Liver (tissue), 9 donors: ENCODE data around the gene DUS1L. TPM values are rescaled to one million over a fixed set of nuclear protein-coding genes. Genes with fewer than 3 reads are reported as not detected.

Experiments
- DNase-seq: peaks from one replicate; pipeline ENCODE4 v3.0.0-alpha.2; 2017; ENCODE audit warnings: low spot score
- H3K27ac ChIP-seq, 2 donors: one replicate each; pipeline ENCODE4 v1.7.0; 2013; ENCODE audit warnings: inconsistent platforms in 2 of 2, low read length in 2 of 2, control low read depth in 1 of 2, low read depth in 1 of 2, mild to moderate bottlenecking in 1 of 2
- H3K27me3 ChIP-seq, 4 donors: one replicate each; pipeline versions ENCODE4 v1.6.1 to v1.7.0; 2013; ENCODE audit warnings: low read length in 3 of 4, inconsistent platforms in 1 of 4, mild to moderate bottlenecking in 1 of 4, moderate library complexity in 1 of 4; ENCODE audit not compliant: control insufficient read depth in 4 of 4, insufficient read depth in 4 of 4
- H3K36me3 ChIP-seq, 4 donors: one replicate each; pipeline versions ENCODE4 v1.6.1 to v1.7.0; 2013; ENCODE audit warnings: low read length in 3 of 4, mild to moderate bottlenecking in 3 of 4, low read depth in 1 of 4, moderate library complexity in 1 of 4; ENCODE audit not compliant: control insufficient read depth in 4 of 4, insufficient read depth in 3 of 4
- H3K4me1 ChIP-seq, 4 donors: one replicate each; pipeline versions ENCODE4 v1.6.1 to v1.7.0; 2013; ENCODE audit warnings: low read length in 3 of 4, mild to moderate bottlenecking in 3 of 4, moderate library complexity in 1 of 4; ENCODE audit not compliant: control insufficient read depth in 4 of 4, insufficient read depth in 4 of 4
- H3K4me3 ChIP-seq, 3 donors: one replicate each; pipeline versions ENCODE4 v1.6.1 to v1.7.0; 2013; ENCODE audit warnings: low read length in 3 of 3, control low read depth in 1 of 3, low read depth in 1 of 3, mild to moderate bottlenecking in 1 of 3
- H3K9ac ChIP-seq, 2 donors: one replicate each; pipeline ENCODE4 v1.7.0; 2013; ENCODE audit warnings: low read length in 2 of 2, mild to moderate bottlenecking in 2 of 2, moderate library complexity in 2 of 2, control low read depth in 1 of 2, low read depth in 1 of 2
- H3K9me3 ChIP-seq, 4 donors: one replicate each; pipeline versions ENCODE4 v1.6.1 to v1.7.0; 2013; ENCODE audit warnings: low read length in 3 of 4; ENCODE audit not compliant: control insufficient read depth in 4 of 4
- ATF3 ChIP-seq: IDR thresholded peaks from 2 replicates; pipeline ENCODE4 v1.6.1; 2016; ENCODE audit warnings: antibody characterized with exemption
- CTCF ChIP-seq: fragments of 150-350 bp; IDR thresholded peaks from 2 replicates; pipeline ENCODE4 v1.5.1; 2017; ENCODE audit warnings: improper control_type of control experiment, low read depth, low read length; ENCODE audit not compliant: missing input control
- EGR1 ChIP-seq, 2 donors: IDR thresholded peaks; 2 replicates each; pipeline ENCODE4 v1.6.1; 2016 to 2018; ENCODE audit warnings: antibody characterized with exemption in 2 of 2, low read depth in 2 of 2
- FOXA1 ChIP-seq: IDR thresholded peaks from 2 replicates; pipeline ENCODE4 v1.6.1; 2016; ENCODE audit warnings: antibody characterized with exemption
- FOXA2 ChIP-seq: IDR thresholded peaks from 2 replicates; pipeline ENCODE4 v1.6.1; 2016; ENCODE audit warnings: antibody characterized with exemption
- GABPA ChIP-seq, 2 donors: IDR thresholded peaks in 1 of 2; conservative IDR thresholded peaks in 1 of 2; 2 replicates each; pipeline ENCODE4 v1.6.1; 2016; ENCODE audit warnings: antibody characterized with exemption in 2 of 2, mild to moderate bottlenecking in 1 of 2, moderate library complexity in 1 of 2
- HNF4A ChIP-seq, 2 donors: conservative IDR thresholded peaks; 2 replicates each; pipeline ENCODE4 v1.6.1; 2016; ENCODE audit warnings: antibody characterized with exemption in 2 of 2, mild to moderate bottlenecking in 2 of 2
- HNF4G ChIP-seq: IDR thresholded peaks from 2 replicates; pipeline ENCODE4 v1.6.1; 2016; ENCODE audit warnings: antibody characterized with exemption
- JUND ChIP-seq, 2 donors: IDR thresholded peaks; 2 replicates each; pipeline ENCODE4 v1.6.1; 2016; ENCODE audit warnings: antibody characterized with exemption in 2 of 2
- MAX ChIP-seq: IDR thresholded peaks from 2 replicates; pipeline ENCODE4 v1.6.1; 2016; ENCODE audit warnings: antibody characterized with exemption
- NR2F2 ChIP-seq: IDR thresholded peaks from 2 replicates; pipeline ENCODE4 v1.6.1; 2016; ENCODE audit warnings: antibody characterized with exemption
- RAD21 ChIP-seq, 2 donors: IDR thresholded peaks; 2 replicates each; pipeline ENCODE4 v1.6.1; 2016; ENCODE audit warnings: antibody characterized with exemption in 2 of 2, mild to moderate bottlenecking in 2 of 2
- REST ChIP-seq: IDR thresholded peaks from 2 replicates; pipeline ENCODE4 v1.6.1; 2016; ENCODE audit warnings: antibody characterized with exemption, mild to moderate bottlenecking
- RXRA ChIP-seq, 2 donors: IDR thresholded peaks; 2 replicates each; pipeline ENCODE4 v1.6.1; 2017 to 2018; ENCODE audit warnings: antibody characterized with exemption in 2 of 2, mild to moderate bottlenecking in 1 of 2
- SP1 ChIP-seq: IDR thresholded peaks from 2 replicates; pipeline ENCODE4 v1.6.1; 2018; ENCODE audit warnings: antibody characterized with exemption, mild to moderate bottlenecking
- TAF1 ChIP-seq: conservative IDR thresholded peaks from 2 replicates; pipeline ENCODE4 v1.6.1; 2016; ENCODE audit warnings: antibody characterized with exemption, mild to moderate bottlenecking
- YY1 ChIP-seq: IDR thresholded peaks from 2 replicates; pipeline ENCODE4 v1.6.1; 2016; ENCODE audit warnings: antibody characterized with exemption, mild to moderate bottlenecking
- WGBS: extraction: QIAGEN DNeasy Blood & Tissue Kit; methylation state at CpG from one replicate; pipeline ENCODE4 v1.1.7; 2013; 5-methylcytosine and 5-hydroxymethylcytosine counted together
- polyA plus RNA-seq, 2 donors: library from polyadenylated mRNA; stranded (reverse) in 1 of 2; unstranded in 1 of 2; fragments of 200-250 nt in 1 of 2; fragments of >200 nt in 1 of 2; fragmentation: Nextera tagmentation in 1 of 2; extraction: Ambion mirVana in 1 of 2; gene quantifications; one replicate each; pipeline versions ENCODE4 v1.2.1 to v1.2.3, GENCODE V29; 2013 to 2015
- total RNA-seq, 2 donors: library from RNA; depleted of rRNA; stranded (reverse); fragments of >200 nt; gene quantifications; one replicate each; pipeline ENCODE4 v1.2.3, GENCODE V29; 2014
- TF ChIP-seq, protein P1 (sequence below): IDR thresholded peaks from 2 replicates; pipeline ENCODE4 v1.6.1; 2016; ENCODE audit warnings: antibody characterized with exemption
- donor health status: healthy.
- donor health status: healthy.
- donor health status: healthy.
- donor health status: healthy.
- donor health status: healthy.

Gene DUS1L
- total and polyA plus RNA-seq, 4 donors = 40.6 to 74.7 (median 53.3) TPM

- TF ChIP-seq TAF1 (no peak), SP1 (no peak), HNF4A (conservative IDR thresholded peaks at IDR 0.05) (no peak), YY1 (no peak)
Observed at GRCh38 chr17:82028246-82028645, 37.4 kb downstream of the DUS1L start (continued).

GRCh38 chr17:82025401-82026107, 40.0 kb downstream of the DUS1L start:
- Histone ChIP-seq H3K9ac (no peak overlapping the region), H3K36me3 (no peaks in the 10 kb centered on the region), H3K27ac (peak overlapping the region; percentile 65 to 76), H3K9me3 (no peaks in the 10 kb centered on the region), H3K27me3 (no peaks in the 10 kb centered on the region), H3K4me3 (no peak overlapping the region), H3K4me1 (peaks cover 22 to 70% (median 51%) of the 10 kb centered on the region in 4 donors)
- TF ChIP-seq ATF3 (no peak), JUND (IDR thresholded peaks at IDR 0.05) (no peak), SP1 (no peak), GABPA (IDR thresholded peaks at IDR 0.05 in 1 of 2, conservative IDR thresholded peaks at IDR 0.05 in 1 of 2) (no peak), RXRA (IDR thresholded peaks at IDR 0.05) (no peak), MAX (no peak), CTCF (no peak), FOXA2 (no peak), RAD21 (IDR thresholded peaks at IDR 0.05) (no peak), EGR1 (IDR thresholded peaks at IDR 0.05; ENCODE audit: low read depth in 2 of 2) (no peak), YY1 (no peak), NR2F2 (no peak), HNF4G (no peak), REST (no peak), TAF1 (no peak), HNF4A (conservative IDR thresholded peaks at IDR 0.05) (no peak), FOXA1 (no peak)
- TF ChIP-seq, protein P1, sequence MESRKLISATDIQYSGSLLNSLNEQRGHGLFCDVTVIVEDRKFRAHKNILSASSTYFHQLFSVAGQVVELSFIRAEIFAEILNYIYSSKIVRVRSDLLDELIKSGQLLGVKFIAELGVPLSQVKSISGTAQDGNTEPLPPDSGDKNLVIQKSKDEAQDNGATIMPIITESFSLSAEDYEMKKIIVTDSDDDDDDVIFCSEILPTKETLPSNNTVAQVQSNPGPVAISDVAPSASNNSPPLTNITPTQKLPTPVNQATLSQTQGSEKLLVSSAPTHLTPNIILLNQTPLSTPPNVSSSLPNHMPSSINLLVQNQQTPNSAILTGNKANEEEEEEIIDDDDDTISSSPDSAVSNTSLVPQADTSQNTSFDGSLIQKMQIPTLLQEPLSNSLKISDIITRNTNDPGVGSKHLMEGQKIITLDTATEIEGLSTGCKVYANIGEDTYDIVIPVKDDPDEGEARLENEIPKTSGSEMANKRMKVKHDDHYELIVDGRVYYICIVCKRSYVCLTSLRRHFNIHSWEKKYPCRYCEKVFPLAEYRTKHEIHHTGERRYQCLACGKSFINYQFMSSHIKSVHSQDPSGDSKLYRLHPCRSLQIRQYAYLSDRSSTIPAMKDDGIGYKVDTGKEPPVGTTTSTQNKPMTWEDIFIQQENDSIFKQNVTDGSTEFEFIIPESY = no peak
- no peak for DNase-seq
- 96% methylated on average over 25 of the region's 25 CpGs for WGBS
